Fibroblast of gingiva (primary cell): Measurements from ENCODE around the gene CLEC6A.
A peak's percentile ranks its signal among the peaks of the same experiment; 100 is the strongest.
"Not testable (repeated sequence)": the region's sequence is repeated elsewhere in the genome, so short reads cannot be mapped to it uniquely, and the experiment has no call there.

Experiments
- DNase-seq: peaks from one replicate; pipeline ENCODE4 v3.0.0-alpha.2; 2011; ENCODE audit warnings: low read depth

Gene CLEC6A

GRCh38 chr12:8455727-8456360 lies at the start of gene CLEC6A:
Gene CLEC6A, plus strand, starts transcription at chr12:8455962. Its CDS starts 150 bp downstream, at chr12:8456112.
- no peak for DNase-seq

- not testable (repeated sequence) for DNase-seq
Observed at GRCh38 chr12:8419576-8419975, 36.2 kb upstream of the CLEC6A start.

- no peak for DNase-seq
Observed at GRCh38 chr12:8420506-8420905, 35.3 kb upstream of the CLEC6A start.

GRCh38 chr12:8444536-8445278 lies 11.1 kb upstream of the CLEC6A start:
- not testable (repeated sequence) for DNase-seq

- no peak for DNase-seq
Observed at GRCh38 chr12:8445731-8446130, 10.0 kb upstream of the CLEC6A start.

GRCh38 chr12:8446642-8447547 lies 8.9 kb upstream of the CLEC6A start:
- DNase-seq, result peak; percentile 0

GRCh38 chr12:8449355-8449859 lies 6.4 kb upstream of the CLEC6A start:
- no peak for DNase-seq

GRCh38 chr12:8452036-8452435 lies 3.7 kb upstream of the CLEC6A start:
- no peak for DNase-seq

GRCh38 chr12:8453021-8453513 lies 2.7 kb upstream of the CLEC6A start:
- DNase-seq, result no peak

- DNase-seq, result no peak
Observed at GRCh38 chr12:8453796-8454195, 2.0 kb upstream of the CLEC6A start.

GRCh38 chr12:8455271-8455670 lies 491 bp upstream of the CLEC6A start:
- no peak for DNase-seq

- DNase-seq, result no peak
Observed at GRCh38 chr12:8461426-8461825, 5.7 kb downstream of the CLEC6A start.

- DNase-seq, result no peak
Observed at GRCh38 chr12:8465301-8465996, 9.7 kb downstream of the CLEC6A start.

GRCh38 chr12:8466241-8466640 lies 10.5 kb downstream of the CLEC6A start:
- no peak for DNase-seq

- DNase-seq, result no peak
Observed at GRCh38 chr12:8471090-8471489, 15.3 kb downstream of the CLEC6A start.

- no peak for DNase-seq
Observed at GRCh38 chr12:8475508-8476203, 19.9 kb downstream of the CLEC6A start.

GRCh38 chr12:8482571-8483061 lies 26.9 kb downstream of the CLEC6A start:
- no peak for DNase-seq

GRCh38 chr12:8483079-8483478 lies 27.3 kb downstream of the CLEC6A start:
- no peak for DNase-seq

GRCh38 chr12:8491646-8492530 lies 36.1 kb downstream of the CLEC6A start:
- no peak for DNase-seq

- no peak for DNase-seq
Observed at GRCh38 chr12:8493084-8493483, 37.3 kb downstream of the CLEC6A start.
